Kidney capillary endothelial cell (primary cell): Measurements from ENCODE around the gene HMCN2.
"Not testable (repeated sequence)": the region's sequence is repeated elsewhere in the genome, so short reads cannot be mapped to it uniquely, and the experiment has no call there.

Experiments used
- DNase-seq: peaks from one replicate; pipeline ENCODE4 v3.0.0-alpha.2; 2018; ENCODE audit warnings: low spot score

HMCN2 gene

GRCh38 chr9:130393681-130394071, 128.1 kb downstream of the HMCN2 start:
- DNase-seq = no peak

- no peak for DNase-seq
Measured at GRCh38 chr9:130394320-130394719, 128.8 kb downstream of the HMCN2 start.

- no peak for DNase-seq
Measured at GRCh38 chr9:130394814-130395470, 129.4 kb downstream of the HMCN2 start.

GRCh38 chr9:130395810-130396435, 130.4 kb downstream of the HMCN2 start:
- no peak for DNase-seq

- no peak for DNase-seq
Measured at GRCh38 chr9:130396581-130396980, 131.0 kb downstream of the HMCN2 start.

GRCh38 chr9:130398487-130399240, 133.1 kb downstream of the HMCN2 start:
- no peak for DNase-seq

- DNase-seq = no peak
Measured at GRCh38 chr9:130399768-130400167, 134.2 kb downstream of the HMCN2 start.

GRCh38 chr9:130400870-130401269, 135.3 kb downstream of the HMCN2 start:
- DNase-seq = no peak

- not testable (repeated sequence) for DNase-seq
Measured at GRCh38 chr9:130401742-130402141, 136.2 kb downstream of the HMCN2 start.

- DNase-seq = no peak
Measured at GRCh38 chr9:130402243-130402642, 136.7 kb downstream of the HMCN2 start.

GRCh38 chr9:130402645-130403440, 137.3 kb downstream of the HMCN2 start:
- no peak for DNase-seq

GRCh38 chr9:130405657-130406257, 140.2 kb downstream of the HMCN2 start:
- no peak for DNase-seq

GRCh38 chr9:130406278-130406895, 140.8 kb downstream of the HMCN2 start:
- DNase-seq = no peak

GRCh38 chr9:130407916-130408663, 142.5 kb downstream of the HMCN2 start:
- DNase-seq = no peak

GRCh38 chr9:130408669-130409068, 143.1 kb downstream of the HMCN2 start:
- no peak for DNase-seq

GRCh38 chr9:130409246-130409645, 143.7 kb downstream of the HMCN2 start:
- DNase-seq = no peak

- DNase-seq = no peak
Measured at GRCh38 chr9:130410443-130410842, 144.9 kb downstream of the HMCN2 start.

- no peak for DNase-seq
Measured at GRCh38 chr9:130411566-130411915, 146.0 kb downstream of the HMCN2 start.

- no peak for DNase-seq
Measured at GRCh38 chr9:130414081-130414731, 148.6 kb downstream of the HMCN2 start.
